ENCODE data around the gene CADPS. TPM values are rescaled to one million over a fixed set of nuclear protein-coding genes. Genes with fewer than 3 reads are reported as not detected.

CADPS gene
- total RNA-seq, 2 experiments from 2014 or later: 61.3 to 68.6 TPM

DNA sequence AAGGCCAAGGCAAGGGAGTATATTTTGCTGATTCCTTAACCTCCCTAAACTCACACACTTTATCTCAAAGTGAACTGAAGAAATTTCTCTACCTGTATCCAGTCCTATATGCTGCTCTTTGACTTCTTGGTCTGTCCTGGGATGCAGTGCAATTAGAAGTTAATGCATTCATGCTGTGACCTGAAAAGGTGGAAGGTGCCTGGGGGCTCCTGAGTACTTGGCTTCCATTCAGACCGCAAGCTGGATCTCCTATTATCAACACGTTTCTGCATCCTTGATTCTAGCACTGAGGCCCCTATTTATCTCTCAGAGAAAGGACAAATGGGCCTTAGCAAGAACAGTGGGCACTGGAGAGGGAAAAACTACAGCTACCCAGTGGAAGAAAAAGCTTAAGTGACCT, 17.7 kb upstream of the CADPS start:
- H3K27ac ChIP-seq (ENCODE audit: low read depth, low read length, poor library complexity, severe bottlenecking): no peak overlapping the region
- H3K9me3 ChIP-seq (ENCODE audit: low read length): no peaks in the 10 kb centered on the region
- no peak overlapping the region for H3K4me3 ChIP-seq (ENCODE audit: low read depth, low read length, poor library complexity, severe bottlenecking)
- DNase-seq (ENCODE audit: low spot score): no peak
- no peaks in the 10 kb centered on the region for H4K20me1 ChIP-seq (ENCODE audit: insufficient read depth, low read length)
- H3K9me2 ChIP-seq (ENCODE audit: insufficient read depth, low read length): no peaks in the 10 kb centered on the region
- H3K36me3 ChIP-seq (ENCODE audit: insufficient read depth, low read length): no peaks in the 10 kb centered on the region
- no peak for TF ChIP-seq EZH2phosphoT487 (IDR thresholded peaks at IDR 0.05; ENCODE audit: borderline replicate concordance, low read depth, low read length)
- TF ChIP-seq, protein P1, sequence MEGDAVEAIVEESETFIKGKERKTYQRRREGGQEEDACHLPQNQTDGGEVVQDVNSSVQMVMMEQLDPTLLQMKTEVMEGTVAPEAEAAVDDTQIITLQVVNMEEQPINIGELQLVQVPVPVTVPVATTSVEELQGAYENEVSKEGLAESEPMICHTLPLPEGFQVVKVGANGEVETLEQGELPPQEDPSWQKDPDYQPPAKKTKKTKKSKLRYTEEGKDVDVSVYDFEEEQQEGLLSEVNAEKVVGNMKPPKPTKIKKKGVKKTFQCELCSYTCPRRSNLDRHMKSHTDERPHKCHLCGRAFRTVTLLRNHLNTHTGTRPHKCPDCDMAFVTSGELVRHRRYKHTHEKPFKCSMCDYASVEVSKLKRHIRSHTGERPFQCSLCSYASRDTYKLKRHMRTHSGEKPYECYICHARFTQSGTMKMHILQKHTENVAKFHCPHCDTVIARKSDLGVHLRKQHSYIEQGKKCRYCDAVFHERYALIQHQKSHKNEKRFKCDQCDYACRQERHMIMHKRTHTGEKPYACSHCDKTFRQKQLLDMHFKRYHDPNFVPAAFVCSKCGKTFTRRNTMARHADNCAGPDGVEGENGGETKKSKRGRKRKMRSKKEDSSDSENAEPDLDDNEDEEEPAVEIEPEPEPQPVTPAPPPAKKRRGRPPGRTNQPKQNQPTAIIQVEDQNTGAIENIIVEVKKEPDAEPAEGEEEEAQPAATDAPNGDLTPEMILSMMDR (conservative IDR thresholded peaks at IDR 0.05; ENCODE audit: low read length): no peak
- H3K4me2 ChIP-seq (ENCODE audit: low read length): no peak overlapping the region
- CTCF ChIA-PET (ENCODE audit: unreplicated experiment): no interaction called here
- BruUV-seq (replicated peaks): no TSS peak
- H3K79me2 ChIP-seq (ENCODE audit: insufficient read depth, low read depth, low read length): no peaks in the 10 kb centered on the region
- no peaks in the 10 kb centered on the region for H3K4me1 ChIP-seq (ENCODE audit: insufficient read depth, low read length, poor library complexity, severe bottlenecking)
- intact Hi-C loops (cut with micrococcal nuclease; ENCODE audit: unreplicated experiment): no loop called here
- H2AFZ ChIP-seq (ENCODE audit: low read length): no peak overlapping the region
- POLR2A ChIA-PET: no interaction called here

GRCh38 chr3:62892045-62892444, 16.8 kb upstream of the CADPS start:
- Histone ChIP-seq H3K27ac (ENCODE audit: low read depth, low read length, poor library complexity, severe bottlenecking) (no peak overlapping the region), H2AFZ (ENCODE audit: low read length) (no peak overlapping the region), H3K4me3 (ENCODE audit: low read depth, low read length, poor library complexity, severe bottlenecking) (no peak overlapping the region), H3K4me2 (ENCODE audit: low read length) (no peak overlapping the region), H4K20me1 (ENCODE audit: insufficient read depth, low read length) (no peaks in the 10 kb centered on the region), H3K36me3 (ENCODE audit: insufficient read depth, low read length) (no peaks in the 10 kb centered on the region), H3K4me1 (ENCODE audit: insufficient read depth, low read length, poor library complexity, severe bottlenecking) (no peaks in the 10 kb centered on the region), H3K9me2 (ENCODE audit: insufficient read depth, low read length) (no peaks in the 10 kb centered on the region), H3K9me3 (ENCODE audit: low read length) (no peaks in the 10 kb centered on the region), H3K79me2 (ENCODE audit: insufficient read depth, low read depth, low read length) (no peaks in the 10 kb centered on the region)
- BruUV-seq (replicated peaks): no TSS peak
- POLR2A ChIA-PET: no interaction called here
- TF ChIP-seq, protein P1 (conservative IDR thresholded peaks at IDR 0.05; ENCODE audit: low read length): no peak
- no peak for TF ChIP-seq EZH2phosphoT487 (IDR thresholded peaks at IDR 0.05; ENCODE audit: borderline replicate concordance, low read depth, low read length)
- intact Hi-C loops (cut with micrococcal nuclease; ENCODE audit: unreplicated experiment): no loop called here
- CTCF ChIA-PET (ENCODE audit: unreplicated experiment): no interaction called here
- no peak for DNase-seq (ENCODE audit: low spot score)

DNA sequence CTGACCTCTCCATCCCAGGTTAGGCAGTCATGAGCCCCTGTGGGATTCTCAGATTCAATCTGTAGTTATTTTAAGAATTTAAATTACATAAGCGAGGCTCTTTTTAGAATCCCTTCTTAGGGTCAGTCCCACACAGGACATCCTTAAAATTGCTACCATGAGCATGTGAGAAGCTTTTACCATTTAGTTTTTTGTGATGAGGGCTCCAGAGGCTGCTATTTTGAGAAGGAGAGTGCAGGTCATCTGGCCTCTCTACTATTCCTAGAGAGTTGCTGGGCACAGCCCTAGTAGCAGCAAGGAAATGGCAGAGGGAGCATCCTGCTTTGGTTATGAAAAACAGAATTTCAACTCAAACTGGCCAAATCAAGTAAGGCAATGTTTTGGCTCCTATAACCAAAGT, 13.6 kb upstream of the CADPS start:
- Histone ChIP-seq H3K4me3 (ENCODE audit: low read depth, low read length, poor library complexity, severe bottlenecking) (no peak overlapping the region), H3K36me3 (ENCODE audit: insufficient read depth, low read length) (no peaks in the 10 kb centered on the region), H3K9me2 (ENCODE audit: insufficient read depth, low read length) (no peaks in the 10 kb centered on the region), H3K79me2 (ENCODE audit: insufficient read depth, low read depth, low read length) (no peaks in the 10 kb centered on the region), H4K20me1 (ENCODE audit: insufficient read depth, low read length) (no peaks in the 10 kb centered on the region), H3K4me2 (ENCODE audit: low read length) (no peak overlapping the region), H3K9me3 (ENCODE audit: low read length) (no peaks in the 10 kb centered on the region), H3K4me1 (ENCODE audit: insufficient read depth, low read length, poor library complexity, severe bottlenecking) (no peaks in the 10 kb centered on the region), H3K27ac (ENCODE audit: low read depth, low read length, poor library complexity, severe bottlenecking) (no peak overlapping the region), H2AFZ (ENCODE audit: low read length) (no peak overlapping the region)
- no TSS peak for BruUV-seq (replicated peaks)
- intact Hi-C loops (cut with micrococcal nuclease; ENCODE audit: unreplicated experiment): no loop called here
- TF ChIP-seq, protein P1 (conservative IDR thresholded peaks at IDR 0.05; ENCODE audit: low read length): no peak
- no peak for TF ChIP-seq EZH2phosphoT487 (IDR thresholded peaks at IDR 0.05; ENCODE audit: borderline replicate concordance, low read depth, low read length)
- POLR2A ChIA-PET: interaction anchor here (1.4 kb wide), 1 partner anchor 16 kb away, joined by 4 read pairs; no protein-coding TSS in a partner anchor
- DNase-seq (ENCODE audit: low spot score): no peak
- CTCF ChIA-PET (ENCODE audit: unreplicated experiment): no interaction called here

All from OCI-LY7 (cell line).